ENCODE results near the gene QSOX2.

QSOX2 gene

GRCh38 chr9:136219276-136219675, 26.3 kb downstream of the QSOX2 start:
- DNase-seq, result no peak

- no peak for DNase-seq
Observed at GRCh38 chr9:136218673-136219072, 26.9 kb downstream of the QSOX2 start.

DNA sequence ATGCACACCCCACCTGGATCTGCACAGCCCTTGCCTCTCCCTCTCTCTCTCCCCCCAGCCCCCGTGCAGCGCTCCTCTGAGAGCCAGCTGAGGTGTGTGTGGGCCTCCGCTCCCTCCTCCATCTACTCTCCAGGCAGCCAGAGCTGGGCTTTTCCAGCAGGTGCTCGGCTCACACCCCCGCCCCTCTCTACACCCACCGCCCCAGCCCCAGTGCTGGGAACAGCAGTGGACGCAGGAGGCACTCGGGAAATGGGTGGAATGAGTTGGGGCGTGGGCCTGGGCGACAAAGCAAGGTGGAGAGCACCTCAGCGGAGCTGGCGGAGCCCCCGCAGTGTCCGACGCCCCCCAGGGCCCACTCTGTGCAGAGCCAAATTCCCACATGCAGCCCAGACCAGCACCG, 27.3 kb downstream of the QSOX2 start:
- DNase-seq, result no peak

GRCh38 chr9:136216541-136217244, 28.9 kb downstream of the QSOX2 start:
- DNase-seq, result no peak

- DNase-seq, result no peak
Observed at GRCh38 chr9:136213733-136214132, 31.9 kb downstream of the QSOX2 start.

GRCh38 chr9:136212345-136212950, 33.2 kb downstream of the QSOX2 start:
- no peak for DNase-seq

- DNase-seq, result no peak
Observed at GRCh38 chr9:136211441-136212344, 33.9 kb downstream of the QSOX2 start.

DNA sequence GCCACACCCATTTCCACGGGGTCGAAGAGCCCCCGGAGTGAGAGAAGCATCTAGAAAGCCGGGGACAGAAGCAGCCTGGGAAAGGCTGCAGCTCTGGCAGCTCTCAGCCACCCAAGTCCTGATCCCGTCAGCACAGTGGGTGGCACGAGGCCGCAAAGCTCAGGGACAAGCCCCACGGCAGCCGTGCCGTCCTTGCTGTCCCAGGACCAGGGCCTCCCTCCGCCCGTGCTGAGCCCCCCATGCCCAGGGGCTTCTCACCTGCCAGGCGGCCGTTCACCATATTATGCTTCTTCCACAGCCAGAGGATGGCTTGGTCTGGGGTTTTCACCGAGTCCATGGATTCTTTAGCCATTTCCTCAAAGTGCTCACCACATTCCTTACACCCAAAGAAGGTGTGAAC, 34.6 kb downstream of the QSOX2 start:
- no peak for DNase-seq

DNA sequence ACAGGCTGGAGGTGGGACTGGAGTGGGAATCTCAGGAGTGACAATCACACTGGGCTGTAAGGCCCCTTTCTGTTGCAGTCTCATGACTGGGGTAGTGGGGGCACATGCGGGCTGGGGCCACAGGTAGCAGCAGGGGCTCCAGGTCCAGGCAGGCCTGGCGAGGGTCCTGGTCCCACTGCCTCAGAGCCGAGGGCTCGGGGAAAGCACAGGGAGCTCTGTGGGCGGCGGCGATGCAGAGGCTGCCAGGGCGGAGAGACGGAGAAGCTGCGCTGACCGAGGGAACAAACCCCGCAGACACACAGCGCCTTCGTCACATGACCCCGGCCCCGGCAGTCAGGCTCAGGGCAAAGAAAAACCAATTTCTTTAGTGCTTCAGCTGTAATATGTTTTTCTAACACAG, 35.3 kb downstream of the QSOX2 start:
- DNase-seq, result no peak

DNA sequence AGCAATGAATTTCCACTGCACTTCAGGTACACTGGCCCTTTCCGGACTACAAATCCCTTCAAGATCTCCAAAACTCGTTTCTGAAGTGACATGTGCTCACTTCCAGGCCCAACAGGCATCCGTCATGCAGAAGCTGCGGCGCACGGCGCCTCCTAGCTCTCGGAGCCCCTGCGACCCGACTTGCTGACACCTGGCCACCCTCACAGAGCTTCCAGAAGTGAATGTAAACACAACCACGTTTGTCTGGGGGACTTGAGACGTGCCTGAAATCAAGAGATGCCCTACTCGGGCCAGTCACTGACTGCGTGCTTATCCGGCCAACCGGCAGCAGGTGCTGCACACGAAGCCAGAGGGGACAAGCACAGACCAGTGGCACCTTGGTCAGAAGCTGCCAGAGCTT, 35.8 kb downstream of the QSOX2 start:
- DNase-seq, result no peak

- DNase-seq, result no peak
Observed at GRCh38 chr9:136209232-136209631, 36.4 kb downstream of the QSOX2 start.

DNA sequence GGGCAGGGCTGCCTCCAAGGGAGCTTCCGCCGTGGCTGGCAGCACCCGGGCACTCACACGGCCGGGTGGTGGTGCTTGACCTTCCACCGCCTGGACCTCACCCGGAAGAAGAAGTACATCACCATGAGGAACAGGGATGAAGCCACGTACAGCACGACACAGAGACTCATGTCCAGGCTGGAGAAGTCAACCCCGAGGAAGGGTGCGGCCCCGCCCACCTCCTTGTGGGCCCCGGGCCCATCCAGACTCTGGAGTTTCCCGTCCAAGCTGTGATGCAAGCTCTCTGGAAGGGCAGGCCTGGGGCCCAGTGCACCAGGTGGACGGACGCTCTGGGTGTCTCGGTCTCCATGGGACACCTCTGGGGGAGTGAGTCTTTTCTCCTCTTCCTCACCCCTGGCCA, 36.9 kb downstream of the QSOX2 start:
- DNase-seq, result no peak

- DNase-seq, result no peak
Observed at GRCh38 chr9:136207616-136208015, 38.0 kb downstream of the QSOX2 start.

DNA sequence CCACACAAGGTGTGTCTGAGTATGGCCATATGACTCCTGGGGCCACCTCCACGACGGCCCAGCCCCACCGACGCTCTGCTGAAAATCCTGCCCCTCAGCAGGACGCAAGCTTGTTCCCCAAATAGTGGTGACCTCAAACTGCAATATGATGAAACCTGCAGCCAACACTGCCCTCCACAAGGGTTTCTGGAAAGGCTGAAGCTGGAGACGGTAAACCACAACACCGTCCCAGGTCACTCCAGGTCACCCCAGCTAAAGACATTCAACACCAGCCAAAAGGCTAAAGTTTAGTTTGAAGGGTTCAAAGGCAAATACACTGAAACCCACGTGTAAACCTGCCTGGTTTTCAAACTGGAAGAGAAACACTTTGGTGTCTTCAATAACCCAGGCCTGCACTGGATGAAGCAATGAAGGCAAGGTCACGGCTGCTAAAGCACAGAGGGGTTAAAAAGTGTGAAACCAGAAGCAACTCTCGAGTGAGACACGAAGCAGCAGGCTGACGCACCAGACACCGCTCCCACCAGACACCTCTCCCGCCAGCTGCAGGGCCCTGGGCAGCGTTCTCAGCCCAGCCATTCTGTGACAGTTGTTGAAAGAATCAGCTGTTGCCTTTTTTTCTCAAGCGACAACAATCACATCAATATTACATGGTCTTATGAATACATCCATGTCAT, 38.9 kb downstream of the QSOX2 start:
- no peak for DNase-seq

- DNase-seq, result no peak
Observed at GRCh38 chr9:136205707-136205992, 40.0 kb downstream of the QSOX2 start.

DNA sequence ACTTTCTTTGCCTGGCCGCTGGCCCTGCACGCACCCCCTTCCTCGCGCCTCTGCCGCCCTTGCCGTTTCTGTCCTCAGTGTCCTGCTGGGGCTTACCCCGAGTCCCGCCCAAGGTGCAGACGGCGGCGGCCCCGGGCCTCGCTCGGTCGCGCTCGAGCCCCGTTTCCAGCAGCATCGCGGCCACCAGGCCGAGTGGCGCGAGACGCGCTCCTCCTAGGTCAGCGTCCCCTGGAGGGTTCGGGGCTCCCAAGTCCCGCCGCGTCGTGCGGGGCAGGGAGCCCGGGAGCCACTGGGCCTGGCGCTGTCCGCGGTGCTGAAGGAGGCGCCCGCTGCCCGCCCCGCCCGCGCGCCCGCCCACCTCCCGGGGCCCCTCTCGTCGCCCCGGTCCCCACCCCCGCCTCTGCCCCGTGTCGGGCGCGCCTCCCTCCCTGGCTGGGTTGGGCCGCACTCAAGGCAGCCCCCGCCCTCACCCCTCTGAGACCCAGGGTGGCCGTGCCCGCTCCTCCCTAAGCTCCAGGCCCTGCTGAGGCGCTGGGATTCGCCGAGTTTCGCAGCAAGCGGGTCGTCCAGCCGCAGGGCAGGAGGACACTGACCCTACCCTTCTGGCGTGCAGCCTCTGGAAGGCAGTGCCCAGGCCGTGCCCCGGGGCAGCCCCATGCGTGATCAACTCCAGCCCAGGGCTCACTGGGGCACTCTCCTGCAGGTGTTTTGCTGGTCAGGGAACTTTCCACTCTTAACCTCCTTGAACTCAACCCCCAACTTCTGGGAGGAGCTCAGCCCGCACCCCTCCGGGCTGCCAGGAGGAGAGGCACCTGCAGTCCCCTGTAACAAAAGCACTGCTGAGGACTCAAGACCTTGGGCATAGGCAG, 40.5 kb downstream of the QSOX2 start, which contains the start of gene LHX3:
Gene LHX3, minus strand, starts transcription at position 291 of the 869 bp plus-strand sequence. Its CDS starts 116 bp downstream, at position 175.
- no peak for DNase-seq

- no peak for DNase-seq
Observed at GRCh38 chr9:136204145-136204805, 41.3 kb downstream of the QSOX2 start.

DNA sequence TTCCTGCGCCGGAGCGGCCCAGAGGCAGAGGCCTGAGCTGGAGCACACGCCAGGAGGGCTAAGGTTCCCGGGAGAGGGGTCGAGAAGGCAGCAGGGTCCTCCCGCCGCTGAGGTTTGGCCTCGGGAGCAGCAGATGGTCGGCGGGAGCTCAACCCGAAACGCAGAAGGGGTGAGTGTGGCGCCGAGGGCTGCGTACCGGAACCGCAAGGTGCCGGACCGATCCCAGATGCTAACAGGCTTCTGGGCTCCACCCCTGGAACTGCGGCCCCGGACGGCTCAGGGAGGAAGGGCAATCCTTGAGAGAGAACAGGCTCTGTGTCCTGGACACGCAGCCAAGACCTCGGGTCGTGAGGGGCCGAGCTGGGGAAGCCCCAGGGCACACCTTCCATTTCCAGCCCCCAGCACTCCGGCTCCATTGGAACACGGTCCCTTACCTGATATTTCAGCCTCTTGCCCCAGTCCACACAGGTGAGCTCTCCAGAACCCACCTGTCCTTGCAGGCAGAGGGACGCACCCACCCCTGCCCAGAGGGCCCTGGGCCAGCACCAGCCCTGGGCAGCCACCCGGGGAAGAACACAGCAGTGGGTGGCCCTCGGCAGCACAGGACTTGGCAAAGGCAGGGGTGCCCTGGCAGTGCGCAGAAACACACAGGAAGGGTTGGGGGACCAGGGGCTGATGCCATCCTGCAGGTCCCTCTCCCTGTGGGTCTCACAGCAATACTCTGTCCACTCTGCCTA, 42.0 kb downstream of the QSOX2 start:
- DNase-seq, result no peak

DNA sequence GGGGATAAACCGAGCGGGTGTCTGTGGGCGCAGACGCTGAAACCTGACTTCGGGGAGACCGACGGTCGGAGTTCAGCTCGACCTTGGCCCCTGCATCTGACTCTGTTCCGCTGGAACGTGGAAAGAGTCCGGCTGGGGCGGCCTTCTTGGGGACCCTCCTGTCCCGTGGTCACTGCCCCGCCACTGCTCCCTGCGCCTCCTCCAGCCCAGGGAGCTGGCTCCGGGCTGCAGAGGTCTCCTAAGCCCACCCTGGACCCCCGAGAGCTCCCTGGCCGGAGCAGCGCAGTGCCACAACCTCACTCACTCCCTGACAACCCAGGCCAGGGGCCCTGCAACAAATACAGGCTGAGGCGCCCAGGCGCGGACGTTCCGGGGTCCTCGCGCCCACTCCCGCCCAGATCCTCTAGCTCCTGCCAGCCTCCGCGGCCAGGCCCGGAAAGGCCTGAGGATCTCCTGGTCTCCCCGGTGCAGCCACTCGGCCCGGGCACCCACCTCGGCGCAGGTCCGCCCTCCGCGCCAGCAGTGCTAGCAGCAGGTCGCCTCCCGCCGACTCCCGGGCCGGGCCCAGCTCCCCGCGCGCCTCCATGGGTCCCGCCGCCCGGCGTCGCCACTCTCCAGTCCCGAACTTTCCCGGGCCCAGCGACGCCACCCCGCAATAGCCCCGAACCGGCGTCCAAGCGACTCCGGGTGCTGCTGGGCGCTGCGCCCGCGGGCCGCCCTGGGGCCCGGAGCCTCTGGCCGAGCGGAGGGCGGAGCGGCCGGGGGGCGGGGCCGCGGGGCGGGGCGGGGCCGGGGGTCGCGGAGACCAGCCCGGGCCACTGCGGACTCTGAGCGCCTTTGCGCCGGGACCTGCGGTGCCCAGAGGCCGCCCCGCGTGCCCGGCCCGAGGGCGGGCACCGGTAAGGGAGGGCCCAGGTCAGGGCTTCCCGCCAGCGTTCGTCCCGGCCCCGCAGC, 42.9 kb downstream of the QSOX2 start:
- DNase-seq, result no peak
